Measurements from ENCODE around the gene DLGAP1. TPM values are rescaled to one million over a fixed set of nuclear protein-coding genes. Genes with fewer than 3 reads are reported as not detected.

DLGAP1 gene
- total RNA-seq, 4 donors from 2014 or later = 2.0 to 4.7 (median 2.1) TPM; not detected in 1

- Histone ChIP-seq H3K9me3 (no peaks in the 10 kb centered on the region), H3K27ac (no peak overlapping the region), H3K27me3 (no peaks in the 10 kb centered on the region), H3K36me3 (no peaks in the 10 kb centered on the region), H3K4me3 (no peak overlapping the region), H3K4me1 (peaks cover 6% of the 10 kb centered on the region)
- TF ChIP-seq POLR2AphosphoS5 (IDR thresholded peaks at IDR 0.05) = no peak
- TF ChIP-seq, protein P1, sequence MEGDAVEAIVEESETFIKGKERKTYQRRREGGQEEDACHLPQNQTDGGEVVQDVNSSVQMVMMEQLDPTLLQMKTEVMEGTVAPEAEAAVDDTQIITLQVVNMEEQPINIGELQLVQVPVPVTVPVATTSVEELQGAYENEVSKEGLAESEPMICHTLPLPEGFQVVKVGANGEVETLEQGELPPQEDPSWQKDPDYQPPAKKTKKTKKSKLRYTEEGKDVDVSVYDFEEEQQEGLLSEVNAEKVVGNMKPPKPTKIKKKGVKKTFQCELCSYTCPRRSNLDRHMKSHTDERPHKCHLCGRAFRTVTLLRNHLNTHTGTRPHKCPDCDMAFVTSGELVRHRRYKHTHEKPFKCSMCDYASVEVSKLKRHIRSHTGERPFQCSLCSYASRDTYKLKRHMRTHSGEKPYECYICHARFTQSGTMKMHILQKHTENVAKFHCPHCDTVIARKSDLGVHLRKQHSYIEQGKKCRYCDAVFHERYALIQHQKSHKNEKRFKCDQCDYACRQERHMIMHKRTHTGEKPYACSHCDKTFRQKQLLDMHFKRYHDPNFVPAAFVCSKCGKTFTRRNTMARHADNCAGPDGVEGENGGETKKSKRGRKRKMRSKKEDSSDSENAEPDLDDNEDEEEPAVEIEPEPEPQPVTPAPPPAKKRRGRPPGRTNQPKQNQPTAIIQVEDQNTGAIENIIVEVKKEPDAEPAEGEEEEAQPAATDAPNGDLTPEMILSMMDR (IDR thresholded peaks at IDR 0.05) = peak in 1 of 2 donors; percentile 49
- DNase-seq (ENCODE audit: low spot score in 2 of 2) = no peak
- 28% methylated on average over 4 of the region's 4 CpGs for WGBS
These were observed 456.3 kb downstream of the DLGAP1 start for GRCh38 chr18:3998698-3999333.

GRCh38 chr18:3995476-3996102 is 459.5 kb downstream of the DLGAP1 start:
- DNase-seq (ENCODE audit: low spot score in 2 of 2) = no peak
- Histone ChIP-seq H3K4me1 (peaks cover 6% of the 10 kb centered on the region), H3K36me3 (no peaks in the 10 kb centered on the region), H3K9me3 (no peaks in the 10 kb centered on the region), H3K4me3 (no peak overlapping the region), H3K27me3 (no peaks in the 10 kb centered on the region), H3K27ac (no peak overlapping the region)
- TF ChIP-seq, protein P1 (IDR thresholded peaks at IDR 0.05) = peak; percentile 42 to 74
- no peak for TF ChIP-seq POLR2AphosphoS5 (IDR thresholded peaks at IDR 0.05)
- WGBS = 19% methylated on average over 8 of the region's 8 CpGs

GRCh38 chr18:3993941-3994687 is 461.0 kb downstream of the DLGAP1 start:
- Histone ChIP-seq H3K4me1 (peaks cover 6% of the 10 kb centered on the region), H3K4me3 (no peak overlapping the region), H3K27me3 (no peaks in the 10 kb centered on the region), H3K27ac (no peak overlapping the region), H3K36me3 (no peaks in the 10 kb centered on the region), H3K9me3 (no peaks in the 10 kb centered on the region)
- 86% methylated on average over 9 of the region's 9 CpGs for WGBS
- TF ChIP-seq POLR2A (IDR thresholded peaks at IDR 0.05) = no peak
- no peak for TF ChIP-seq EP300 (IDR thresholded peaks at IDR 0.05)
- TF ChIP-seq, protein P1 (IDR thresholded peaks at IDR 0.05) = no peak
- no peak for TF ChIP-seq POLR2AphosphoS5 (IDR thresholded peaks at IDR 0.05)
- DNase-seq (ENCODE audit: low spot score in 2 of 2) = no peak

- no peaks in the 10 kb centered on the region for H3K27me3 ChIP-seq
- 84% methylated on average over 2 of the region's 2 CpGs for WGBS
- no peaks in the 10 kb centered on the region for H3K9me3 ChIP-seq
- TF ChIP-seq, protein P1 (IDR thresholded peaks at IDR 0.05) = no peak
- TF ChIP-seq EP300 (IDR thresholded peaks at IDR 0.05) (no peak), POLR2AphosphoS5 (IDR thresholded peaks at IDR 0.05) (no peak), POLR2A (IDR thresholded peaks at IDR 0.05) (no peak)
- H3K36me3 ChIP-seq = no peaks in the 10 kb centered on the region
- H3K4me3 ChIP-seq = no peak overlapping the region
- no peak for DNase-seq (ENCODE audit: low spot score in 2 of 2)
- H3K4me1 ChIP-seq = no peaks in the 10 kb centered on the region
- no peak overlapping the region for H3K27ac ChIP-seq
These were observed 469.4 kb downstream of the DLGAP1 start for GRCh38 chr18:3985664-3986063.

GRCh38 chr18:3985020-3985419 is 470.1 kb downstream of the DLGAP1 start:
- H3K4me3 ChIP-seq = no peak overlapping the region
- DNase-seq (ENCODE audit: low spot score in 2 of 2) = no peak
- H3K27me3 ChIP-seq = no peaks in the 10 kb centered on the region
- H3K27ac ChIP-seq = no peak overlapping the region
- no peaks in the 10 kb centered on the region for H3K36me3 ChIP-seq
- TF ChIP-seq POLR2AphosphoS5 (IDR thresholded peaks at IDR 0.05) = no peak
- TF ChIP-seq, protein P1 (IDR thresholded peaks at IDR 0.05) = no peak
- no peak for TF ChIP-seq POLR2A (IDR thresholded peaks at IDR 0.05)
- no peak for TF ChIP-seq EP300 (IDR thresholded peaks at IDR 0.05)
- H3K9me3 ChIP-seq = no peaks in the 10 kb centered on the region
- H3K4me1 ChIP-seq = no peaks in the 10 kb centered on the region
